Prostate gland (tissue), 2 donors: ENCODE results near the gene KLF9.

Source experiments
- CTCF ChIP-seq, 4 experiments: fragments of 200-600 bp in 2 of 4; fragments of 450-650 bp in 2 of 4; sonication (generic) in 2 of 4; IDR thresholded peaks; 1 replicate in 3 of 4; 2 replicates in 1 of 4; pipeline ENCODE4 v1.5.1; 2016 to 2019; ENCODE audit warnings: antibody characterized with exemption in 4 of 4, mild to moderate bottlenecking in 2 of 4, moderate library complexity in 2 of 4
- POLR2A ChIP-seq: fragments of 450-650 bp; IDR thresholded peaks from one replicate; pipeline ENCODE4 v1.6.1; 2016; ENCODE audit warnings: antibody characterized with exemption, mild to moderate bottlenecking
- POLR2AphosphoS5 ChIP-seq: sonication (generic); formaldehyde crosslinking; IDR thresholded peaks from one replicate; pipeline ENCODE4 v1.6.1; 2017; ENCODE audit warnings: antibody characterized with exemption

GRCh38 chr9:70404261-70404660 is 10.2 kb downstream of the KLF9 start:
- TF ChIP-seq CTCF (IDR thresholded peaks at IDR 0.05) = no peak
- no peak for TF ChIP-seq POLR2AphosphoS5
- no peak for TF ChIP-seq POLR2A
